HCT116 (cell line): ENCODE measurements around the gene FCRL5. TPM values are rescaled to one million over a fixed set of nuclear protein-coding genes. Genes with fewer than 3 reads are reported as not detected.

Experiments used
- ATAC-seq: fragments of 200-7000 bp; cut with Tn5 transposase; 2 replicates; pipeline ENCODE4 v1.9.1; 2020; ENCODE audit warnings: mild to moderate bottlenecking, moderate library complexity
- BruUV-seq: library from RNA; stranded (reverse); fragments of 400-500 nt; replicated peaks from 2 replicates; lab custom pipeline; 2021; lab: Mats Ljungman, UMichigan
- CTCF ChIA-PET: fragments of 300-600 bp; sonication (Branson Sonifier 250); formaldehyde crosslinking; loops from one replicate; lab custom pipeline; 2021; ENCODE audit warnings: antibody characterized with exemption; lab: Charles Lee
- POLR2A ChIA-PET: fragments of 300-600, 350-600 bp; sonication (Branson Sonifier 250); formaldehyde crosslinking; loops from one replicate; lab custom pipeline; 2021; ENCODE audit warnings: antibody characterized with exemption; lab: Charles Lee
- RAD21 ChIA-PET, 2 experiments: fragments of 300-600 bp; sonication (Branson Sonifier 250); formaldehyde crosslinking; loops; one replicate each; lab custom pipeline; 2023; ENCODE audit warnings: low total read pairs in 2 of 2; ENCODE audit not compliant: uncharacterized antibody in 2 of 2, unreplicated experiment in 2 of 2, low non-redundant PET in 1 of 2; lab: Charles Lee
- DNase-seq: peaks from one replicate; pipeline ENCODE4 v3.0.0-alpha.2; 2010; ENCODE audit warnings: low read depth, low spot score
- H2AFZ ChIP-seq: fragments of 200-600 bp; shearing (Covaris generic), sonication (generic); 2 replicates; pipeline ENCODE4 v1.6.1; 2017; ENCODE audit warnings: low read depth, mixed run types, mixed read lengths, antibody characterized with exemption, low read length; ENCODE audit not compliant: poor library complexity, severe bottlenecking
- H3K27ac ChIP-seq: 2 replicates; pipeline ENCODE4 v1.5.1; 2012; ENCODE audit warnings: low read depth, low read length
- H3K27me3 ChIP-seq: fragments of 200-600 bp; sonication (generic); 2 replicates; pipeline ENCODE4 v1.6.1; 2016; ENCODE audit warnings: mixed run types, low read length, mixed read lengths; ENCODE audit not compliant: insufficient read depth
- H3K36me3 ChIP-seq, 2 experiments: fragments of 200-500 bp in 1 of 2; fragments of 200-600 bp in 1 of 2; sonication (Bioruptor generic) in 1 of 2; sonication (generic) in 1 of 2; 2 replicates each; pipeline versions ENCODE4 v1.5.1 to v1.6.1; 2014 to 2016; ENCODE audit warnings: low read length in 2 of 2, inconsistent platforms in 1 of 2, mixed read lengths in 1 of 2, mixed run types in 1 of 2; ENCODE audit not compliant: insufficient read depth in 2 of 2, control insufficient read depth in 1 of 2
- H3K4me1 ChIP-seq, 2 experiments: fragments of 200-600 bp in 1 of 2; sonication (generic) in 1 of 2; 2 replicates each; pipeline versions ENCODE4 v1.5.1 to v1.6.1; 2012 to 2017; ENCODE audit warnings: low read length in 2 of 2, inconsistent platforms in 1 of 2, mild to moderate bottlenecking in 1 of 2, mixed read lengths in 1 of 2, mixed run types in 1 of 2, moderate library complexity in 1 of 2; ENCODE audit not compliant: insufficient read depth in 2 of 2, control insufficient read depth in 1 of 2
- H3K4me2 ChIP-seq: fragments of 200-600 bp; sonication (generic); 2 replicates; pipeline ENCODE4 v1.6.1; 2017; ENCODE audit warnings: mixed run types, low read length, mixed read lengths
- H3K4me3 ChIP-seq, 2 experiments: fragments of 200-600 bp in 1 of 2; sonication (generic) in 1 of 2; replicated peaks in 1 of 2; 2 replicates each; pipeline ENCODE4 v1.5.1; 2011 to 2016; ENCODE audit warnings: low read length in 2 of 2, control low read depth in 1 of 2, low read depth in 1 of 2, mild to moderate bottlenecking in 1 of 2, mixed read lengths in 1 of 2, mixed run types in 1 of 2
- H3K79me2 ChIP-seq: fragments of 200-600 bp; sonication (generic); 2 replicates; pipeline ENCODE4 v1.6.1; 2017; ENCODE audit warnings: mild to moderate bottlenecking, mixed run types, low read length, moderate library complexity, mixed read lengths; ENCODE audit not compliant: insufficient read depth
- H3K9ac ChIP-seq: fragments of 200-600 bp; sonication (generic); 2 replicates; pipeline ENCODE4 v1.6.1; 2016; ENCODE audit warnings: low read length, mixed read lengths
- H3K9me2 ChIP-seq: fragments of 200-600 bp; sonication (generic), shearing (Covaris generic); 2 replicates; pipeline ENCODE4 v1.6.1; 2017; ENCODE audit warnings: mixed run types, mild to moderate bottlenecking, moderate library complexity; ENCODE audit not compliant: insufficient read depth
- H3K9me3 ChIP-seq, 2 experiments: fragments of 200-500 bp in 1 of 2; fragments of 200-600 bp in 1 of 2; sonication (Bioruptor generic) in 1 of 2; sonication (generic) in 1 of 2; 2 replicates each; pipeline ENCODE4 v1.6.1; 2014 to 2017; ENCODE audit warnings: low read length in 2 of 2, mixed read lengths in 2 of 2, inconsistent platforms in 1 of 2, low read depth in 1 of 2, mild to moderate bottlenecking in 1 of 2, mixed run types in 1 of 2, moderate library complexity in 1 of 2; ENCODE audit not compliant: control insufficient read depth in 1 of 2, insufficient read depth in 1 of 2
- H4K20me1 ChIP-seq: fragments of 200-600 bp; sonication (generic), shearing (Covaris generic); 2 replicates; pipeline ENCODE4 v1.6.1; 2017; ENCODE audit warnings: mixed run types, mild to moderate bottlenecking, moderate library complexity; ENCODE audit not compliant: insufficient read depth
- CBX3 ChIP-seq: IDR thresholded peaks from 2 replicates; pipeline ENCODE4 v1.6.1; 2012; ENCODE audit warnings: low read depth
- CEBPB ChIP-seq: IDR thresholded peaks from 2 replicates; pipeline ENCODE4 v1.6.1; 2012; ENCODE audit warnings: low read depth
- EGR1 ChIP-seq: IDR thresholded peaks from 2 replicates; pipeline ENCODE4 v1.6.1; 2012; ENCODE audit warnings: low read depth
- ELF1 ChIP-seq: IDR thresholded peaks from 2 replicates; pipeline ENCODE4 v1.6.1; 2012; ENCODE audit warnings: low read depth, borderline replicate concordance
- EZH2 ChIP-seq: fragments of 200-600 bp; sonication (generic); IDR thresholded peaks from 2 replicates; pipeline ENCODE4 v1.6.1; 2017; ENCODE audit warnings: antibody characterized with exemption, mixed run types
- EZH2phosphoT487 ChIP-seq: fragments of 200-600 bp; IDR thresholded peaks from 2 replicates; pipeline ENCODE4 v1.6.1; 2018; ENCODE audit warnings: antibody characterized with exemption, borderline replicate concordance
- FOSL1 ChIP-seq: IDR thresholded peaks from 2 replicates; pipeline ENCODE4 v1.6.1; 2012; ENCODE audit warnings: low read depth
- POLR2A ChIP-seq: IDR thresholded peaks from 2 replicates; pipeline ENCODE4 v1.7.0; 2011; ENCODE audit warnings: borderline replicate concordance; ENCODE audit not compliant: insufficient read depth, insufficient read length; ENCODE audit errors: extremely low read depth
- POLR2AphosphoS5 ChIP-seq: IDR thresholded peaks from 2 replicates; pipeline ENCODE4 v1.6.1; 2011; ENCODE audit warnings: mild to moderate bottlenecking, low read depth, low read length, moderate library complexity
- RAD21 ChIP-seq: IDR thresholded peaks from 2 replicates; pipeline ENCODE4 v1.6.1; 2012; ENCODE audit warnings: low read depth, mild to moderate bottlenecking
- SP1 ChIP-seq: IDR thresholded peaks from 2 replicates; pipeline ENCODE4 v1.6.1; 2012; ENCODE audit warnings: low read depth
- SRF ChIP-seq: IDR thresholded peaks from 2 replicates; pipeline ENCODE4 v1.6.1; 2012; ENCODE audit warnings: low read depth
- TCF7L2 ChIP-seq: IDR thresholded peaks from 2 replicates; pipeline ENCODE4 v1.7.0; 2011; ENCODE audit warnings: borderline replicate concordance, inconsistent platforms; ENCODE audit not compliant: insufficient read depth, insufficient read length; ENCODE audit errors: extremely low read depth
- YY1 ChIP-seq: IDR thresholded peaks from 2 replicates; pipeline ENCODE4 v1.6.1; 2011; ENCODE audit warnings: low read length, low read depth, moderate library complexity, mild to moderate bottlenecking; ENCODE audit not compliant: insufficient replicate concordance; ENCODE audit errors: extremely low read depth
- ZNF274 ChIP-seq: fragments of 200-500 bp; sonication (Bioruptor generic); IDR thresholded peaks from 2 replicates; pipeline ENCODE4 v1.6.1; 2014; ENCODE audit warnings: mild to moderate bottlenecking, low read depth, low read length, inconsistent platforms
- intact Hi-C: fragments of 100-400 bp; cut with micrococcal nuclease; formaldehyde crosslinking; loops from 2 replicates; pipeline ENCODE4 v1.10.0; 2022
- total RNA-seq: library from RNA; stranded (reverse); gene quantifications from one replicate; pipeline ENCODE4 v1.2.1, GENCODE V29; 2021; ENCODE audit not compliant: unreplicated experiment
- TF ChIP-seq, protein P1 (sequence below): IDR thresholded peaks from 2 replicates; pipeline ENCODE4 v1.6.1; 2011; ENCODE audit warnings: mild to moderate bottlenecking, low read length, moderate library complexity; ENCODE audit not compliant: insufficient replicate concordance; ENCODE audit errors: extremely low read depth
- TF ChIP-seq, protein P2 (sequence below): IDR thresholded peaks from 2 replicates; pipeline ENCODE4 v1.6.1; 2012
- TF ChIP-seq, protein P3 (sequence below): IDR thresholded peaks from 2 replicates; pipeline ENCODE4 v1.6.1; 2012
- TF ChIP-seq, protein P4 (sequence below), 3 experiments: fragments of 200-600 bp in 1 of 3; sonication (generic) in 1 of 3; IDR thresholded peaks in 2 of 3; conservative IDR thresholded peaks in 1 of 3; 2 replicates each; pipeline ENCODE4 v1.5.1; 2012 to 2017; ENCODE audit warnings: low read depth in 2 of 3, low read length in 2 of 3, antibody characterized with exemption in 1 of 3, borderline replicate concordance in 1 of 3, control low read depth in 1 of 3, mild to moderate bottlenecking in 1 of 3, mixed read lengths in 1 of 3, mixed run types in 1 of 3, moderate library complexity in 1 of 3; ENCODE audit not compliant: insufficient read depth in 1 of 3

The FCRL5 gene
- total RNA-seq, 1 experiment from 2014 or later: not detected

DNA sequence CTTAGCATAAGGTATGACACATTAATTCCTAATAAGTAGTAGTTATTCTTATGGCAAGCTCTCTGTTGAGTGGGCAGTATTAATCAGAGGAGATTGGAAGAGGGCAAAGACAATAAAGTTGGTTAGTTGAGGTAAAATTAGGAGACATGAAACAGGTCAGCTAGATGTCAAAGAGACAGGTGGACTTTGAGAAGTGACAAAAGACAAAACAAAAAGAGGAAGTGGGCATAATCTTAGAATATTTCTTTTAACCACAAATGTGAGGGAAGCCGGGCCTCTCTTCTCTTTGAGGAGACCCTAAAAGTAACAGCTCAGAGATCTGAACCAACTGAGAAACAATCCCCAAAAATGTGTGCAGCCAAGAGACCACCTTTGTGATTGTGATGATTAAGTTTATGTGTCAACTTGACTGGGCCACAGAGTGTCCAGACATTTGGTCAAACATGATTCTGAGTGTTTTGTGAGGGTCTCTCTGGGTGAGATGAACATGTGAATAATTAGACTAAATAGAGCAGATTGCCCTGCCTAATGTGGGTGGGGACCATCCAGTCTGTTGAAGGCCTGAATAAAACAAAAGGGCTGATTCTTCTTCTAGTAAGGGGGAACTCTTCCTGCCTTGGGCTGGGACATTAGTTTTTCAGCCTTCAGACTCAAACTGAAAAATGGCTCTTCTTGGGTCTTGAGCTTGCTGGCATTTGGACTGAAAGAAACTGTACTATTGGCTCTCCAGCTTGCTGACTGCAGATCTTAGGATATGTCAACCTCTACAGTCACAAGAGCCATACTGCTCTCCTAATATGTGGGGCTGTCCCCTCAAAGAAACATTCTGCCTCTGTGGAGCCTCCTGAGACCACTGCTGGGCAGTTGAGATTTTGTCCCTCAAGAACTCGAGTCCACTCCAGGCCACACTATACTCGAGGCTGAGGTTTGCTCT lies 40.0 kb downstream of the FCRL5 start:
- RAD21 ChIA-PET: no interaction called here
- Histone ChIP-seq H3K9me2 (no peaks in the 10 kb centered on the region), H3K36me3 (no peaks in the 10 kb centered on the region), H3K27me3 (no peaks in the 10 kb centered on the region), H2AFZ (no peak overlapping the region), H3K4me1 (no peaks in the 10 kb centered on the region), H3K79me2 (no peaks in the 10 kb centered on the region), H3K4me3 (no peak overlapping the region), H4K20me1 (no peaks in the 10 kb centered on the region), H3K9ac (no peak overlapping the region), H3K27ac (no peak overlapping the region), H3K9me3 (no peaks in the 10 kb centered on the region), H3K4me2 (no peak overlapping the region)
- POLR2A ChIA-PET: no interaction called here
- ATAC-seq: no peak
- CTCF ChIA-PET: no interaction called here
- BruUV-seq: no TSS peak
- no peak for TF ChIP-seq TCF7L2
- TF ChIP-seq, protein P1, sequence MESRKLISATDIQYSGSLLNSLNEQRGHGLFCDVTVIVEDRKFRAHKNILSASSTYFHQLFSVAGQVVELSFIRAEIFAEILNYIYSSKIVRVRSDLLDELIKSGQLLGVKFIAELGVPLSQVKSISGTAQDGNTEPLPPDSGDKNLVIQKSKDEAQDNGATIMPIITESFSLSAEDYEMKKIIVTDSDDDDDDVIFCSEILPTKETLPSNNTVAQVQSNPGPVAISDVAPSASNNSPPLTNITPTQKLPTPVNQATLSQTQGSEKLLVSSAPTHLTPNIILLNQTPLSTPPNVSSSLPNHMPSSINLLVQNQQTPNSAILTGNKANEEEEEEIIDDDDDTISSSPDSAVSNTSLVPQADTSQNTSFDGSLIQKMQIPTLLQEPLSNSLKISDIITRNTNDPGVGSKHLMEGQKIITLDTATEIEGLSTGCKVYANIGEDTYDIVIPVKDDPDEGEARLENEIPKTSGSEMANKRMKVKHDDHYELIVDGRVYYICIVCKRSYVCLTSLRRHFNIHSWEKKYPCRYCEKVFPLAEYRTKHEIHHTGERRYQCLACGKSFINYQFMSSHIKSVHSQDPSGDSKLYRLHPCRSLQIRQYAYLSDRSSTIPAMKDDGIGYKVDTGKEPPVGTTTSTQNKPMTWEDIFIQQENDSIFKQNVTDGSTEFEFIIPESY: no peak
- TF ChIP-seq CEBPB: no peak
- TF ChIP-seq POLR2A: no peak
- no peak for TF ChIP-seq EZH2phosphoT487
- TF ChIP-seq ZNF274: no peak
- no peak for TF ChIP-seq POLR2AphosphoS5
- no peak for TF ChIP-seq YY1
- no peak for TF ChIP-seq FOSL1
- TF ChIP-seq EZH2: no peak
- TF ChIP-seq EGR1: no peak
- TF ChIP-seq, protein P2, sequence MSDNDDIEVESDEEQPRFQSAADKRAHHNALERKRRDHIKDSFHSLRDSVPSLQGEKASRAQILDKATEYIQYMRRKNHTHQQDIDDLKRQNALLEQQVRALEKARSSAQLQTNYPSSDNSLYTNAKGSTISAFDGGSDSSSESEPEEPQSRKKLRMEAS: no peak
- TF ChIP-seq CBX3: no peak
- TF ChIP-seq SP1: no peak
- TF ChIP-seq SRF: no peak
- TF ChIP-seq, protein P3, sequence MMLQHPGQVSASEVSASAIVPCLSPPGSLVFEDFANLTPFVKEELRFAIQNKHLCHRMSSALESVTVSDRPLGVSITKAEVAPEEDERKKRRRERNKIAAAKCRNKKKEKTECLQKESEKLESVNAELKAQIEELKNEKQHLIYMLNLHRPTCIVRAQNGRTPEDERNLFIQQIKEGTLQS: no peak
- TF ChIP-seq, protein P4, sequence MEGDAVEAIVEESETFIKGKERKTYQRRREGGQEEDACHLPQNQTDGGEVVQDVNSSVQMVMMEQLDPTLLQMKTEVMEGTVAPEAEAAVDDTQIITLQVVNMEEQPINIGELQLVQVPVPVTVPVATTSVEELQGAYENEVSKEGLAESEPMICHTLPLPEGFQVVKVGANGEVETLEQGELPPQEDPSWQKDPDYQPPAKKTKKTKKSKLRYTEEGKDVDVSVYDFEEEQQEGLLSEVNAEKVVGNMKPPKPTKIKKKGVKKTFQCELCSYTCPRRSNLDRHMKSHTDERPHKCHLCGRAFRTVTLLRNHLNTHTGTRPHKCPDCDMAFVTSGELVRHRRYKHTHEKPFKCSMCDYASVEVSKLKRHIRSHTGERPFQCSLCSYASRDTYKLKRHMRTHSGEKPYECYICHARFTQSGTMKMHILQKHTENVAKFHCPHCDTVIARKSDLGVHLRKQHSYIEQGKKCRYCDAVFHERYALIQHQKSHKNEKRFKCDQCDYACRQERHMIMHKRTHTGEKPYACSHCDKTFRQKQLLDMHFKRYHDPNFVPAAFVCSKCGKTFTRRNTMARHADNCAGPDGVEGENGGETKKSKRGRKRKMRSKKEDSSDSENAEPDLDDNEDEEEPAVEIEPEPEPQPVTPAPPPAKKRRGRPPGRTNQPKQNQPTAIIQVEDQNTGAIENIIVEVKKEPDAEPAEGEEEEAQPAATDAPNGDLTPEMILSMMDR (IDR thresholded peaks at IDR 0.05 in 2 of 3, conservative IDR thresholded peaks at IDR 0.05 in 1 of 3; ENCODE audit: borderline replicate concordance in 1 of 3, insufficient read depth in 1 of 3, low read depth in 2 of 3, low read length in 2 of 3): no peak
- no peak for TF ChIP-seq RAD21
- TF ChIP-seq ELF1: no peak
- intact Hi-C loops: no loop called here
- no peak for DNase-seq
